Heart right ventricle (tissue), 16 donors: ENCODE data around the gene MMP24. TPM values are rescaled to one million over a fixed set of nuclear protein-coding genes. Genes with fewer than 3 reads are reported as not detected.

Experiments
- ATAC-seq, 8 donors: fragments of 200-7000 bp; cut with Tn5 transposase; one replicate each; pipeline ENCODE4 v1.9.1; 2020; ENCODE audit warnings: mild to moderate bottlenecking in 8 of 8, moderate library complexity in 8 of 8, moderate number of reproducible peaks in 1 of 8
- DNase-seq, 2 donors: peaks; one replicate each; pipeline ENCODE4 v3.0.0-alpha.2; 2020
- H3K27ac ChIP-seq, 10 donors: fragments of 200-600 bp; sonication (generic) in 2 of 10; one replicate each; pipeline versions ENCODE4 v1.5.0 to v1.8.0; 2020 to 2022; ENCODE audit warnings: mild to moderate bottlenecking in 3 of 10
- H3K27me3 ChIP-seq, 7 donors: fragments of 200-600 bp; one replicate each; pipeline ENCODE4 v1.8.0; 2021 to 2022; ENCODE audit warnings: mild to moderate bottlenecking in 2 of 7
- H3K36me3 ChIP-seq, 9 donors: fragments of 200-600 bp; sonication (generic) in 1 of 9; one replicate each; pipeline versions ENCODE4 v1.5.0 to v1.8.0; 2020 to 2022; ENCODE audit warnings: mild to moderate bottlenecking in 2 of 9
- H3K4me1 ChIP-seq, 9 donors: fragments of 200-600 bp; sonication (generic) in 1 of 9; one replicate each; pipeline versions ENCODE4 v1.5.0 to v1.8.0; 2020 to 2022; ENCODE audit warnings: mild to moderate bottlenecking in 4 of 9
- H3K4me3 ChIP-seq, 10 donors: fragments of 200-600 bp; sonication (generic) in 2 of 10; one replicate each; pipeline versions ENCODE4 v1.5.0 to v1.8.0; 2020 to 2022; ENCODE audit warnings: mild to moderate bottlenecking in 7 of 10, moderate library complexity in 2 of 10
- H3K9me3 ChIP-seq, 11 donors: fragments of 200-600 bp in 10 of 11; sonication (generic) in 2 of 11; one replicate each; pipeline versions ENCODE4 v1.5.0 to v1.8.0; 2013 to 2022; ENCODE audit warnings: mild to moderate bottlenecking in 2 of 11, control low read depth in 1 of 11, moderate library complexity in 1 of 11
- WGBS, 2 donors: extraction: QIAGEN DNeasy Blood & Tissue Kit; methylation state at CpG; one replicate each; pipeline ENCODE4 v1.1.7; 2013; ENCODE audit warnings: inconsistent platforms in 1 of 2; 5-methylcytosine and 5-hydroxymethylcytosine counted together
- intact Hi-C, 10 donors: fragments of 100-400 bp; cut with DNase I; formaldehyde crosslinking; loops; one replicate each; pipeline versions ENCODE4 v1.11.1 to v1.14.2; 2022
- polyA plus RNA-seq, 2 donors: library from polyadenylated mRNA; stranded (reverse); fragments of 200-250 nt; gene quantifications; one replicate each; pipeline ENCODE4 v1.2.3, GENCODE V29; 2013
- total RNA-seq, 10 donors: library from RNA; stranded (reverse); fragmentation: NEBNext Ultra II Directional in 3 of 10; extraction: Animal tissue kit (Norgen Biotek cat#: 25700) in 3 of 10; gene quantifications; one replicate each; pipeline versions ENCODE4 v1.2.1 to v1.2.4, GENCODE V29; 2021 to 2023
- TF ChIP-seq, protein P1 (sequence below), 9 donors: fragments of 200-600 bp; sonication (generic) in 2 of 9; IDR thresholded peaks; one replicate each; pipeline versions ENCODE4 v1.5.0 to v1.8.0; 2021 to 2022; ENCODE audit warnings: antibody characterized with exemption in 9 of 9, mild to moderate bottlenecking in 5 of 9, moderate library complexity in 1 of 9
- donor health status: Arrhythmogenic right ventricular cardiomyopathy.
- donor health status: ischemic (EF 13 %, LVEDD 7.1; RV severe dilation, severe dysfunction).
- donor health status: healthy with polysubstance abuse.
- donor health status: DM: no; HTN: yes; CAD: no.
- donor health status: DM: no; HTN: no; CAD: no.
- donor health status: ischemic (EF 25% LVEDD 6.9; RV normal size, moderate dysfunction).
- donor health status: ischemic (EF 25% LVEDD 5.7; RV mildly dilated, moderate dysfunction).
- donor health status: healthy.
- donor health status: DM: yes; HTN: yes; CAD: no.
- donor health status: Ischemic cardiomyopathy.
- donor health status: ischemic (EF 35%, LVEDD 5.7; RV mildly dilated, moderate dysfunction).
- donor health status: nonischemic (EF 11% LVEDD 7.7; RV severe dilation, severe dysfunction).
- donor health status: DM: yes; HTN: yes; CAD: no.
- donor health status: PGD.
- donor health status: ischemic (EF 29% LVEDD 5.4; RV normal size, mild dysfunction).
- donor health status: nonischemic (EF 23%, LVEDD 6.1; RV moderate dilation, normal function).

Gene MMP24
- total and polyA plus RNA-seq, 12 donors, result 0.09 to 1.2 (median 0.22) TPM; not detected in 1

DNA sequence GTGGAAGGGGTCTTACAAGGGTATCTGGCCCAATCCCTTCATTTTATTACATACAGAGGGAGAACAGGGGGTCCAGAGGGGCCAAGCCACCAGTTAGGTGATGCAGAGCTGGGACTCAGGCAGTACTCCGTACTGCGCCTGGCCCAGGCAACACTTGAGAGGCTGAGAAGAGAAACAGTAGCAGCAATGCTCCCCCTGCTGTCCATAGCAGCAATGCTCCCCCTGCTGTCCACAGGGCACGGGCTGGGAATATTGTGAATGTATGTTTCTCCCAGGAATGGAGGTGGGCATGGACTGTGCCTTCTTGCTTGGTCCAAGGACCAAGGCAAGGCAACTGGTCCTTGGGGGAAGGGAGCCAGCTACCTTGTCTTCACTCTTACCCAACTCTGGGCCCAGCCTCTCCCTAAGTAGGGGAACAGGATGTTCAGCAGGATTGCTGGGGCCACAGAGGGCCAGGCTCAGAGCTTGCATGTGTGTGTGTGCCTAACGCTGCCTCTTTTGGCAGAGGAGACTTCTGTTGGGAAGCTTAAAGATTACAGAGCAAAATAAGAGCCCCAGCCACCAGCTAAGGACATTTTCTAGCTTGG, 80.5 kb downstream of the MMP24 start:
- DNase-seq (peak in 1 of 2 donors; percentile 37), ATAC-seq (peak in 7 of 8 donors; percentile 36 to 70 (median 63))
- H3K4me1 ChIP-seq, result peaks cover 3 to 45% (median 20%) of the 10 kb centered on the region in 9 donors
- intact Hi-C loops, result loop anchor here in 3 of 10 donors (2.0 to 5.0 kb wide), 2 partner anchors 130 to 132 kb away; partner anchors contain the start of gene GDF5 (in 3 of the 3)
- no peaks in the 10 kb centered on the region for H3K9me3 ChIP-seq
- TF ChIP-seq, protein P1, sequence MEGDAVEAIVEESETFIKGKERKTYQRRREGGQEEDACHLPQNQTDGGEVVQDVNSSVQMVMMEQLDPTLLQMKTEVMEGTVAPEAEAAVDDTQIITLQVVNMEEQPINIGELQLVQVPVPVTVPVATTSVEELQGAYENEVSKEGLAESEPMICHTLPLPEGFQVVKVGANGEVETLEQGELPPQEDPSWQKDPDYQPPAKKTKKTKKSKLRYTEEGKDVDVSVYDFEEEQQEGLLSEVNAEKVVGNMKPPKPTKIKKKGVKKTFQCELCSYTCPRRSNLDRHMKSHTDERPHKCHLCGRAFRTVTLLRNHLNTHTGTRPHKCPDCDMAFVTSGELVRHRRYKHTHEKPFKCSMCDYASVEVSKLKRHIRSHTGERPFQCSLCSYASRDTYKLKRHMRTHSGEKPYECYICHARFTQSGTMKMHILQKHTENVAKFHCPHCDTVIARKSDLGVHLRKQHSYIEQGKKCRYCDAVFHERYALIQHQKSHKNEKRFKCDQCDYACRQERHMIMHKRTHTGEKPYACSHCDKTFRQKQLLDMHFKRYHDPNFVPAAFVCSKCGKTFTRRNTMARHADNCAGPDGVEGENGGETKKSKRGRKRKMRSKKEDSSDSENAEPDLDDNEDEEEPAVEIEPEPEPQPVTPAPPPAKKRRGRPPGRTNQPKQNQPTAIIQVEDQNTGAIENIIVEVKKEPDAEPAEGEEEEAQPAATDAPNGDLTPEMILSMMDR (IDR thresholded peaks at IDR 0.05), result peak; percentile 23 to 78 (median 63)
- peaks cover 0 to 28% (median 0%) of the 10 kb centered on the region in 9 donors for H3K36me3 ChIP-seq
- peak overlapping the region in 9 of 10 donors; percentile 6 to 74 (median 58) for H3K27ac ChIP-seq
- no peak overlapping the region for H3K4me3 ChIP-seq
- no peaks in the 10 kb centered on the region for H3K27me3 ChIP-seq
- WGBS, 2 donors, result 26 to 37% methylated on average over 4 of the region's 4 CpGs

DNA sequence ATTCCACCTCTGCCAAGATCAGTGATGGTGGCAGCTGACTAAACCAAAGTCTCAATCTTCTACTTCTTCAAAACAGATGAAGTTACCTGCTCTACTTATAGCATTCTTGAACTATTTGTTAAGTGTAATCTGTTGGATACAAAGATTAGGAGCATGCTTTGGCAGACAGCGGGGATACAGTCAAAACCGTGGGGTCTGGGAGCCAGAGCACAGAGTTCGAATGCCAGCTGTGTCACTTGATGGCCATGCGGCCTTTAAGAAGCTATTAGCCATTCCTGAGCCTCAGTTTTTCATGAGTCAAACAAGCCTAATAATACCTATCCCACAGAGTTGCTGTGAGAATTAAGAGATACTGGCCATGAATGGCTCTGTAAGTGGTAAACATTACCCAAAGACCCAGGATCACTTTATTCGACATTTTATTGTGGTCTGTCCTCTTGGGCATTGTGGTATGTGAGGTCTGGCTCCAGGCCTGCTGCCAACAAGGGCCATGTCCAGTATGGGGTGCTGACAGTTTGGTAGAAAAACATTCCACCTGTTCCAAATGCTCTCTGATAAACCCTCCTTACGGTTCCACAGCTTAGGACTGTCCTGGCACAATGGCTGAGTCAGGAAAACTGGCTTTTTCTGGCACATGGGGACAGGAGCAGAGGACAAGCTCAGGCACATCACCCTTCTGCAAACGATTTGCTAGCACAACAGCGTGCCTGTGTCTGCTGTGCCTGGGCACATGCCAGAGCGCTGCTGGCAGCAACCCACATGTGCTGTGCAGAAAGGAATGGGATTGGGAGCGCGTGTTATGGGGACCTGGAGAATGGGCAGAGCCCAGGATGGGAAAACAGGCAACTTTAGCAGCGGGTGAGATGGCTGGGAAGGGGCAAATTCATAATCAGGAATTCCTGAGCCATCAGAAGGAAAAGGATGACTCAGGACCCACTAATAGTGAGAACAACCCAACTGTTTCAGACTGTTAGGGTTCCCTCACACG, 81.5 kb downstream of the MMP24 start:
- no peak overlapping the region for H3K4me3 ChIP-seq
- no peaks in the 10 kb centered on the region for H3K9me3 ChIP-seq
- peak overlapping the region; percentile 6 to 74 (median 58) for H3K27ac ChIP-seq
- H3K36me3 ChIP-seq, result peaks cover 0 to 32% (median 0%) of the 10 kb centered on the region in 9 donors
- TF ChIP-seq, protein P1 (IDR thresholded peaks at IDR 0.05), result no peak
- DNase-seq (peak; percentile 56 to 78), ATAC-seq (peak; percentile 39 to 84 (median 79))
- intact Hi-C loops, result loop anchor here in 4 of 10 donors (2.0 to 5.0 kb wide), 2 partner anchors 129 to 131 kb away; partner anchors contain the start of gene GDF5 (in 4 of the 4)
- H3K27me3 ChIP-seq, result no peaks in the 10 kb centered on the region
- 42 to 60% methylated on average over 13 of the region's 13 CpGs for WGBS, 2 donors
- H3K4me1 ChIP-seq, result peaks cover 3 to 45% (median 20%) of the 10 kb centered on the region in 9 donors

DNA sequence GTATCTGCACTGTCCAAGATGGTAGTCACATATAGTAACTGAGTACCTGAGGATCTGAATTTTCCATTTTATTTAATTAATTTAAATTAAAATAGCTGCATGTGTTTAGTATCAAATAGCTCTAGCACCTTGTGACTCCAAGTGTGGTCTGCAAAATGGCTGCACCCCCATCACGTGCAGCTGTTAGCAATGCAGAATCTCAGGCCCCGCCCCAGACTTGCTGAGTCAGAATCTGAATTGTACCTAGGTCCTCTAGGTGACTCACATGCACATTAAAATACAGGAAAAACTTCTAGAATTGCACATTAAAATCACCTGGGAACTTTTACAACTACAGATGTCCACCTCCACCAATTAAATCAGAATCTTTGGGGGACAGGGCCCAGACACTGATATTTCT, 84.9 kb downstream of the MMP24 start:
- peaks cover 0 to 49% (median 0%) of the 10 kb centered on the region in 9 donors for H3K36me3 ChIP-seq
- DNase-seq (no peak), ATAC-seq (no peak)
- WGBS, 2 donors, result 95 to 96% methylated on average over 2 of the region's 2 CpGs
- no peaks in the 10 kb centered on the region for H3K27me3 ChIP-seq
- intact Hi-C loops, result no loop called here
- no peaks in the 10 kb centered on the region for H3K9me3 ChIP-seq
- no peak overlapping the region for H3K4me3 ChIP-seq
- H3K4me1 ChIP-seq, result peaks cover 3 to 25% (median 20%) of the 10 kb centered on the region in 9 donors
- TF ChIP-seq, protein P1 (IDR thresholded peaks at IDR 0.05), result no peak
- no peak overlapping the region for H3K27ac ChIP-seq

DNA sequence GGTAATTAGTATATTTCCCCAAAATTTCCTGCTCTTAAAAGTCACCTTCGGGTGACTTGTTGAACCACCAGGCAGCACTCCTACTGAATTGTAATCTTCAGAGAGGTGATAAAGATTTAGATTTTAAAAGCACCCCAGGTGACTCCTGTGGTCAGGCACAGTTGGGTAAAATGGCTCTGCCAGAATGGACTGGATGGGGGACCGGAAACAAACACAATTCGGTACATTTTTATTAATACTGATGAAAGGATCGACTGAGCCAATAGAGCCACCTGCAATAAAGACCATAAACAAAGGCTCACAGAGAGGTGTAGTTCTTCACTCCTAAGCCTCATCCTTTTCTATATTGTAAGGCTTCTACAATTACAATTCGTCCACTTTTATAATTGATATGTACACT, 85.3 kb downstream of the MMP24 start:
- ATAC-seq, result no peak
- no peaks in the 10 kb centered on the region for H3K27me3 ChIP-seq
- no peak for DNase-seq
- H3K4me3 ChIP-seq, result no peak overlapping the region
- 95 to 98% methylated on average over 5 of the region's 5 CpGs for WGBS, 2 donors
- H3K9me3 ChIP-seq, result no peaks in the 10 kb centered on the region
- TF ChIP-seq, protein P1 (IDR thresholded peaks at IDR 0.05), result no peak
- peaks cover 3 to 21% (median 18%) of the 10 kb centered on the region in 9 donors for H3K4me1 ChIP-seq
- intact Hi-C loops, result no loop called here
- no peak overlapping the region for H3K27ac ChIP-seq
- peaks cover 0 to 51% (median 0%) of the 10 kb centered on the region in 9 donors for H3K36me3 ChIP-seq
